ENCODE results near the gene PCDHGB6. TPM values are rescaled to one million over a fixed set of nuclear protein-coding genes. Genes with fewer than 3 reads are reported as not detected.
"Not testable (repeated sequence)": the region's sequence is repeated elsewhere in the genome, so short reads cannot be mapped to it uniquely, and the experiment has no call there.

Gene PCDHGB6
- total RNA-seq, 1 donor from 2014 or later: 3.4 TPM

DNA sequence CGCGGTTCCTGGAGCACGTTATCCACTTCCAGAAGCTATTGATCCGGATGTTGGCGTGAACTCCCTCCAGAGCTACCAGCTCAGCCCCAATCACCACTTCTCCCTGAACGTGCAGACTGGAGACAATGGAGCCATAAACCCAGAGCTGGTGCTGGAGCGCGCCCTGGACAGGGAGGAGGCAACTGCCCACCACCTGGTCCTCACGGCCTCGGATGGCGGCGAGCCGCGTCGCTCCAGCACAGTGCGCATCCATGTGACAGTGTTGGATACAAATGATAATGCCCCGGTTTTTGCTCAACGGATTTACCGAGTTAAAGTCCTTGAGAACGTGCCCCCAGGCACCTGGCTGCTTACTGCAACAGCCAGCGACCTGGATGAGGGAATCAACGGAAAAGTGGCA, 4.4 kb upstream of the PCDHGB6 start:
- H3K4me3 ChIP-seq (ENCODE audit: low read depth, low read length): no peak overlapping the region
- TF ChIP-seq, protein P1, sequence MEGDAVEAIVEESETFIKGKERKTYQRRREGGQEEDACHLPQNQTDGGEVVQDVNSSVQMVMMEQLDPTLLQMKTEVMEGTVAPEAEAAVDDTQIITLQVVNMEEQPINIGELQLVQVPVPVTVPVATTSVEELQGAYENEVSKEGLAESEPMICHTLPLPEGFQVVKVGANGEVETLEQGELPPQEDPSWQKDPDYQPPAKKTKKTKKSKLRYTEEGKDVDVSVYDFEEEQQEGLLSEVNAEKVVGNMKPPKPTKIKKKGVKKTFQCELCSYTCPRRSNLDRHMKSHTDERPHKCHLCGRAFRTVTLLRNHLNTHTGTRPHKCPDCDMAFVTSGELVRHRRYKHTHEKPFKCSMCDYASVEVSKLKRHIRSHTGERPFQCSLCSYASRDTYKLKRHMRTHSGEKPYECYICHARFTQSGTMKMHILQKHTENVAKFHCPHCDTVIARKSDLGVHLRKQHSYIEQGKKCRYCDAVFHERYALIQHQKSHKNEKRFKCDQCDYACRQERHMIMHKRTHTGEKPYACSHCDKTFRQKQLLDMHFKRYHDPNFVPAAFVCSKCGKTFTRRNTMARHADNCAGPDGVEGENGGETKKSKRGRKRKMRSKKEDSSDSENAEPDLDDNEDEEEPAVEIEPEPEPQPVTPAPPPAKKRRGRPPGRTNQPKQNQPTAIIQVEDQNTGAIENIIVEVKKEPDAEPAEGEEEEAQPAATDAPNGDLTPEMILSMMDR (conservative IDR thresholded peaks at IDR 0.05; ENCODE audit: low read depth, low read length): no peak

DNA sequence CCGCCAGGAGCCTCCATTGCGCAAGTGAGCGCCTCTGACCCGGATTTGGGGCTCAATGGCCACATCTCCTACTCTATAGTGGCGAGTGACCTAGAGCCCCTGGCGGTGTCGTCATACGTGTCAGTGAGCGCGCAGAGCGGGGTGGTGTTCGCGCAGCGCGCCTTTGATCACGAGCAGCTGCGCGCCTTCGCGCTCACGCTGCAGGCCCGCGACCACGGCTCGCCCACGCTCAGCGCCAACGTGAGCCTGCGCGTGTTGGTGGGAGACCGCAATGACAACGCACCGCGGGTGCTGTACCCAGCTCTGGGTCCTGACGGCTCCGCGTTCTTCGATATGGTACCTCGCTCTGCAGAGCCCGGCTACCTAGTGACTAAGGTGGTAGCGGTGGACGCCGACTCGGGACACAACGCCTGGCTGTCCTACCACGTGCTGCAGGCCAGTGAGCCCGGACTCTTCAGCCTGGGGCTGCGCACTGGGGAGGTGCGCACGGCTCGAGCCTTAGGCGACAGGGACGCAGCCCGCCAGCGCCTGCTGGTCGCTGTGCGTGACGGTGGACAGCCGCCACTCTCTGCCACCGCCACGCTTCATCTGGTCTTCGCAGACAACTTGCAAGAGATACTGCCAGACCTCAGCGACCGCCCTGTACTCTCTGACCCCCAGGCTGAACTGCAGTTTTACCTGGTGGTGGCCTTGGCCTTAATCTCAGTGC, 1.9 kb downstream of the PCDHGB6 start:
- TF ChIP-seq, protein P1 (conservative IDR thresholded peaks at IDR 0.05; ENCODE audit: low read depth, low read length): no peak
- H3K4me3 ChIP-seq (ENCODE audit: low read depth, low read length): no peak overlapping the region
- DNase-seq (ENCODE audit: low read depth): no peak

More for the DNA sequence above, 4.4 kb upstream of the PCDHGB6 start:
- no peak for DNase-seq (ENCODE audit: low read depth)

DNA sequence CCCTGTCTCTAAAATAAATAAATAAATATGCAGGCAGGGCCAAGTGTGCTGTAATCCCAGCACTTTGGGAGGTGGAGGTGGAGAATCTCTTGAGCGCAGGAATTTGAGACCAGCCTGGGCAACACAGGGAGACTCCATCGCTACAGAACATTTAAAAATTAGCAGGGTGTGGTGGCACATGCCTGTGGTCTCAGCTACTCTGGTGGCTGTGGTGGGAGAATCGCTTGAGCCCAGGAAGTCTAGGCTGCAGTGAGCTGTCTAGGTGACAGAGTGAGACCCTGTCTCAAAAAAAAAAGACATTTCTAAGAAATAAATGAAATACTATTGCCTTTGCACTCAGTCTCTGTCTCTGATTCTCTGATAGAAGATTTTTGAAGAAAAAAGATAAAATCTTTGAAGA, 3.8 kb downstream of the PCDHGB6 start:
- no peak for DNase-seq (ENCODE audit: low read depth)
- H3K4me3 ChIP-seq (ENCODE audit: low read depth, low read length): no peak overlapping the region
- TF ChIP-seq, protein P1 (conservative IDR thresholded peaks at IDR 0.05; ENCODE audit: low read depth, low read length): no peak

DNA sequence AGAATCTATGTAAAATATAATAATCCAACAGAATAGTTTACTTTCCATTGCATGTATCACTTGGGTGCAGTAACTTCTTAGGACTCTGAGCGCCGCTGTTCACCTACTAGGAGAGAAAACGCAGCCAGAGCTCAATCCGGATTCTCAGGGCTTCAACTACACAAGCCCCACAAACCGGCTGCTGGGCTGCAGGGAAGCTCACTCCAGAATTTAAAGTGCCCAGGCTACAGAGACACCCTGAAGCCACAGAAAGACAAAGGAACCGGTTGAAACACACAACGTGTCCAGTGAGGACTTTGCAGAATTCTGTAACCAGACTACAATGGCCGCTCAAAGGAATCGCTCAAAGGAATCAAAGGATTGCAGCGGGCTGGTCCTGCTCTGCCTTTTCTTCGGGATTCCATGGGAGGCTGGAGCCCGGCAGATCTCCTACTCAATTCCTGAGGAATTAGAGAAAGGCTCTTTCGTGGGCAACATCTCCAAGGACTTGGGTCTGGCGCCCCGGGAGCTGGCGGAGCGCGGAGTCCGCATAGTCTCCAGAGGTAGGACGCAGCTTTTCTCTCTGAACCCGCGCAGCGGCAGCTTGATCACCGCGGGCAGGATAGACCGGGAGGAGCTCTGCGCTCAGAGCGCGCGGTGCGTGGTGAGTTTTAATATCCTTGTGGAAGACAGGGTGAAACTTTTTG, 5.2 kb downstream of the PCDHGB6 start, which contains the start of gene PCDHGA10:
Gene PCDHGA10 (plus strand): TSS at position 134 of the 686 bp plus-strand sequence. CDS start 189 bp downstream, at position 323.
- TF ChIP-seq, protein P1 (conservative IDR thresholded peaks at IDR 0.05; ENCODE audit: low read depth, low read length): peak; percentile 56
- no peak for DNase-seq (ENCODE audit: low read depth)

DNA sequence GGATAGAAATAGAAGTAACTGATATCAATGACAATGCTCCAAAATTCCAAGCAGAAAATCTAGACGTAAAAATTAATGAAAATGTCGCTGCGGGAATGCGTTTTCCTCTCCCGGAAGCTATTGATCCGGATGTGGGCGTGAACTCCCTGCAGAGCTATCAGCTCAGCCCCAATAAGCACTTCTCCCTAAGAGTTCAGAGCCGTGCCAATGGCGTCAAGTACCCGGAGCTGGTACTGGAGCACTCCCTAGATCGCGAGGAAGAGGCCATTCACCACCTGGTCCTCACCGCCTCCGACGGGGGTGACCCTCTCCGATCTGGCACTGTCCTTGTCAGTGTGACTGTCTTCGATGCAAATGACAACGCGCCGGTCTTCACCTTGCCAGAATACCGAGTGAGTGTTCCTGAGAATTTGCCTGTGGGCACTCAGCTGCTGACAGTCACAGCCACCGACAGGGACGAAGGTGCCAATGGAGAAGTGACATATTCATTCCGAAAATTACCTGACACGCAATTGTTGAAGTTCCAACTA, 5.8 kb downstream of the PCDHGB6 start:
- TF ChIP-seq, protein P1 (conservative IDR thresholded peaks at IDR 0.05; ENCODE audit: low read depth, low read length): no peak
- DNase-seq (ENCODE audit: low read depth): no peak
- H3K4me3 ChIP-seq (ENCODE audit: low read depth, low read length): peak overlapping the region; percentile 44

More for the DNA sequence above, 5.2 kb downstream of the PCDHGB6 start, which contains the start of gene PCDHGA10:
- H3K4me3 ChIP-seq (ENCODE audit: low read depth, low read length): peak within 1 kb of the TSS; percentile 44

DNA sequence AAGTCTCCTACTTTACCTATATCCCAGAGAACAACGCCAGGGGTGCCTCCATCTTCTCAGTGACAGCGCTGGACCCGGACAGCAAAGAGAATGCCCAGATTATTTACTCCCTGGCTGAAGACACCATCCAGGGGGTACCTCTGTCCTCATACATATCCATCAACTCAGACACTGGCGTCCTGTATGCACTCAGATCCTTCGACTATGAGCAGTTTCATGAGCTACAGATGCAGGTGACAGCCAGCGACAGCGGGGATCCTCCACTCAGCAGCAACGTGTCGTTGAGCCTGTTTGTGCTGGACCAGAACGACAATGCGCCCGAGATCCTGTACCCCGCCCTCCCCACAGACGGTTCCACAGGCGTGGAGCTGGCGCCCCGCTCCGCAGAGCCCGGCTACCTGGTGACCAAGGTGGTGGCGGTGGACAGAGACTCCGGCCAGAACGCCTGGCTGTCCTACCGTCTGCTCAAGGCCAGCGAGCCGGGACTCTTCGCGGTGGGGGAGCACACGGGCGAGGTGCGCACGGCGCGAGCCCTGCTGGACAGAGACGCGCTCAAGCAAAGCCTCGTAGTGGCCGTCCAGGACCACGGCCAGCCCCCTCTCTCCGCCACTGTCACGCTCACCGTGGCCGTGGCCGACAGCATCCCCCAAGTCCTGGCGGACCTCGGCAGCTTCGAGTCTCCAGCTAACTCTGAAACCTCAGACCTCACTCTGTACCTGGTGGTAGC, 6.9 kb downstream of the PCDHGB6 start:
- not testable (repeated sequence) for H3K4me3 ChIP-seq (ENCODE audit: low read depth, low read length)

DNA sequence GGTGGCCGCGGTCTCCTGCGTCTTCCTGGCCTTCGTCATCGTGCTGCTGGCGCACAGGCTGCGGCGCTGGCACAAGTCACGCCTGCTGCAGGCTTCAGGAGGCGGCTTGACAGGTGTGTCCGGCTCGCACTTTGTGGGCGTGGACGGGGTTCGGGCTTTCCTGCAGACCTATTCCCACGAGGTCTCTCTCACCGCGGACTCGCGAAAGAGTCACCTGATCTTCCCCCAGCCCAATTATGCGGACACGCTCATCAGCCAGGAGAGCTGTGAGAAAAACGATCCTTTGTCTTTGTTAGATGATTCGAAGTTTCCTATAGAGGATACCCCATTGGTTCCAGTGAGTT, 7.4 kb downstream of the PCDHGB6 start:
- not testable (repeated sequence) for DNase-seq (ENCODE audit: low read depth)

More for the DNA sequence above, 6.9 kb downstream of the PCDHGB6 start:
- not testable (repeated sequence) for DNase-seq (ENCODE audit: low read depth)

More for the DNA sequence above, 7.4 kb downstream of the PCDHGB6 start:
- H3K4me3 ChIP-seq (ENCODE audit: low read depth, low read length): not testable (repeated sequence)
